IMR-90 (cell line): Measurements from ENCODE around the gene SLC29A3. TPM values are rescaled to one million over a fixed set of nuclear protein-coding genes. Genes with fewer than 3 reads are reported as not detected.

Experiments
- ATAC-seq: fragments of 200-7000 bp; cut with Tn5 transposase; 2 replicates; pipeline ENCODE4 v1.9.1; 2020; ENCODE audit warnings: low read depth, mild to moderate bottlenecking, moderate library complexity
- BruUV-seq: library from RNA; stranded (reverse); fragments of 400-500 nt; replicated peaks from 2 replicates; lab custom pipeline; 2021; lab: Mats Ljungman, UMichigan
- CTCF ChIA-PET: fragments of 300-600 bp; formaldehyde crosslinking; extraction: SDS; loops from one replicate; lab custom pipeline; 2021; ENCODE audit warnings: antibody characterized with exemption; lab: Yijun Ruan, JAX
- POLR2A ChIA-PET: fragments of 300-600 bp; sonication (Branson Sonifier 250); formaldehyde crosslinking; loops from one replicate; lab custom pipeline; 2022; ENCODE audit warnings: antibody characterized with exemption; ENCODE audit not compliant: unreplicated experiment; lab: Charles Lee
- DNase-seq: peaks from one replicate; pipeline ENCODE4 v3.0.0; 2013
- H2AFZ ChIP-seq: replicated peaks from 2 replicates; pipeline ENCODE3; 2013; ENCODE audit warnings: low read length, mild to moderate bottlenecking; ENCODE audit not compliant: poor library complexity
- H2AK5ac ChIP-seq: 2 replicates; pipeline ENCODE4 v1.6.1; 2013; ENCODE audit warnings: low read depth, low read length, inconsistent platforms
- H2AK9ac ChIP-seq: replicated peaks from 2 replicates; pipeline ENCODE3; 2013; ENCODE audit warnings: mild to moderate bottlenecking, low read depth, low read length, moderate library complexity; ENCODE audit not compliant: poor library complexity
- H2BK120ac ChIP-seq: 2 replicates; pipeline ENCODE4 v1.6.1; 2013; ENCODE audit warnings: low read depth, low read length, inconsistent platforms
- H2BK15ac ChIP-seq: 3 replicates; pipeline ENCODE4 v1.6.1; 2013; ENCODE audit warnings: low read depth, low read length, inconsistent platforms
- H2BK20ac ChIP-seq: 2 replicates; pipeline ENCODE4 v1.6.1; 2013; ENCODE audit warnings: low read depth, mild to moderate bottlenecking, inconsistent platforms, low read length, moderate library complexity
- H2BK5ac ChIP-seq: 2 replicates; pipeline ENCODE4 v1.6.1; 2013; ENCODE audit warnings: mild to moderate bottlenecking, low read depth, low read length, inconsistent platforms; ENCODE audit not compliant: poor library complexity, severe bottlenecking
- H3K14ac ChIP-seq: replicated peaks from 2 replicates; pipeline ENCODE4 v1.6.1; 2013; ENCODE audit warnings: low read depth, low read length, inconsistent platforms
- H3K18ac ChIP-seq: 2 replicates; pipeline ENCODE4 v1.6.1; 2013; ENCODE audit warnings: low read depth, low read length, control low read depth
- H3K23ac ChIP-seq: 2 replicates; pipeline ENCODE4 v1.6.1; 2013; ENCODE audit warnings: low read depth, low read length, inconsistent platforms
- H3K27ac ChIP-seq: 2 replicates; pipeline ENCODE4 v1.5.1; 2013; ENCODE audit warnings: mild to moderate bottlenecking, control low read depth, low read length; ENCODE audit not compliant: insufficient read depth
- H3K27me3 ChIP-seq: 2 replicates; pipeline ENCODE4 v1.6.1; 2013; ENCODE audit warnings: low read length; ENCODE audit not compliant: control insufficient read depth, insufficient read depth
- H3K36me3 ChIP-seq: 2 replicates; pipeline ENCODE4 v1.6.1; 2013; ENCODE audit warnings: low read length, mixed read lengths; ENCODE audit not compliant: control insufficient read depth, insufficient read depth
- H3K4ac ChIP-seq: 2 replicates; pipeline ENCODE4 v1.6.1; 2013; ENCODE audit warnings: low read depth, low read length, inconsistent platforms
- H3K4me1 ChIP-seq: 2 replicates; pipeline ENCODE4 v1.6.1; 2013; ENCODE audit warnings: low read length, mixed read lengths; ENCODE audit not compliant: control insufficient read depth, insufficient read depth
- H3K4me2 ChIP-seq: 2 replicates; pipeline ENCODE4 v1.6.1; 2013; ENCODE audit warnings: low read depth, mild to moderate bottlenecking, control low read depth, low read length, moderate library complexity
- H3K4me3 ChIP-seq: 2 replicates; pipeline ENCODE4 v1.5.1; 2013; ENCODE audit warnings: low read depth, mild to moderate bottlenecking, control low read depth, low read length, moderate library complexity; ENCODE audit not compliant: insufficient read depth
- H3K56ac ChIP-seq: 2 replicates; pipeline ENCODE4 v1.6.1; 2013; ENCODE audit warnings: low read length, inconsistent platforms; ENCODE audit not compliant: insufficient read depth; ENCODE audit errors: extremely low read depth
- H3K79me1 ChIP-seq, 2 experiments: 2 replicates each; pipeline ENCODE4 v1.6.1; 2013; ENCODE audit warnings: low read length in 2 of 2, inconsistent platforms in 1 of 2, low read depth in 1 of 2
- H3K9ac ChIP-seq: 2 replicates; pipeline ENCODE4 v1.6.1; 2013; ENCODE audit warnings: low read depth, low read length, control low read depth
- H3K9me1 ChIP-seq: 2 replicates; pipeline ENCODE4 v1.6.1; 2013; ENCODE audit warnings: low read length, inconsistent platforms; ENCODE audit not compliant: insufficient read depth
- H3K9me3 ChIP-seq: 2 replicates; pipeline ENCODE4 v1.6.1; 2013; ENCODE audit warnings: low read length; ENCODE audit not compliant: control insufficient read depth, insufficient read depth
- H4K20me1 ChIP-seq: 2 replicates; pipeline ENCODE4 v1.6.1; 2013; ENCODE audit warnings: low read length, inconsistent platforms; ENCODE audit not compliant: insufficient read depth
- H4K5ac ChIP-seq: 2 replicates; pipeline ENCODE4 v1.6.1; 2013; ENCODE audit warnings: mild to moderate bottlenecking, low read depth, low read length, control low read depth
- H4K8ac ChIP-seq, 2 experiments: 2 replicates each; pipeline ENCODE4 v1.6.1; 2013; ENCODE audit warnings: low read depth in 2 of 2, low read length in 2 of 2, control low read depth in 1 of 2, inconsistent platforms in 1 of 2
- H4K91ac ChIP-seq: 2 replicates; pipeline ENCODE4 v1.6.1; 2013; ENCODE audit warnings: low read depth, low read length, inconsistent platforms; ENCODE audit not compliant: insufficient read depth
- MAZ ChIP-seq: IDR thresholded peaks from 2 replicates; pipeline ENCODE4 v1.6.1; 2012; ENCODE audit warnings: low read depth, mild to moderate bottlenecking, low read length, improper control_type of control experiment, moderate library complexity, borderline replicate concordance
- WGBS, 2 experiments: methylation state at CpG; one replicate each; pipeline versions ENCODE4 v1.1.5 to v1.1.7; 2013; ENCODE audit warnings: missing lambda C conversion rate in 2 of 2; ENCODE audit not compliant: insufficient read length in 1 of 2; ENCODE audit errors: extremely low coverage in 2 of 2; 5-methylcytosine and 5-hydroxymethylcytosine counted together
- dilution Hi-C: fragments of 300-500 bp; cut with HindIII; formaldehyde crosslinking; loops from one replicate; pipeline ENCODE4 v1.14.3; 2018; ENCODE audit warnings: low sequenced_read_pairs; ENCODE audit not compliant: unreplicated experiment
- in situ Hi-C: fragments of 300-500 bp; cut with MboI; formaldehyde crosslinking; loops from 3 replicates; pipeline ENCODE4 v1.14.3; 2019; ENCODE audit warnings: low sequenced_read_pairs, inconsistent platforms, mixed read lengths
- intact Hi-C: fragments of 100-400 bp; cut with micrococcal nuclease; formaldehyde crosslinking; loops from 2 replicates; pipeline ENCODE4 v1.10.0; 2022
- polyA plus RNA-seq, 3 experiments: library from polyadenylated mRNA; depleted of rRNA; stranded (reverse); fragments of >200 nt; gene quantifications; 2 replicates each; pipeline ENCODE4 v1.2.3, GENCODE V29; 2012; ENCODE audit warnings: low replicate concordance in 1 of 3
- total RNA-seq: library from RNA; depleted of rRNA; stranded (reverse); fragments of >200 nt; gene quantifications from 2 replicates; pipeline ENCODE4 v1.2.3, GENCODE V29; 2012

Gene SLC29A3
- total and polyA plus RNA-seq, 2 of the 4 experiments (the other 2 are of a cell fraction), result 0.72 to 3.0 TPM

GRCh38 chr10:71353639-71354038 is 34.6 kb downstream of the SLC29A3 start:
- WGBS, 2 experiments, result 88% methylated on average over 1 of the region's 9 CpGs; no CpG with 5 or more reads in 1 of the 2 experiments
- H3K4me2 ChIP-seq, result no peak overlapping the region
- H3K9me1 ChIP-seq, result no peaks in the 10 kb centered on the region
- DNase-seq, result no peak
- no peak overlapping the region for H2BK15ac ChIP-seq
- H3K4me3 ChIP-seq, result no peak overlapping the region
- H3K27ac ChIP-seq, result no peak overlapping the region
- TF ChIP-seq MAZ, result no peak
- H3K9me3 ChIP-seq, result no peaks in the 10 kb centered on the region
- H2BK5ac ChIP-seq, result no peak overlapping the region
- H3K36me3 ChIP-seq, result peaks cover 2% of the 10 kb centered on the region
- H3K79me1 ChIP-seq, result no peaks in the 10 kb centered on the region
- H2AK9ac ChIP-seq, result no peak overlapping the region
- peaks cover 2% of the 10 kb centered on the region; the same call in 1 of the 2 replicates for H3K27me3 ChIP-seq
- ChIA-PET POLR2A (no interaction called here), CTCF (no interaction called here)
- BruUV-seq, result no TSS peak
- no peak overlapping the region for H3K56ac ChIP-seq
- in situ Hi-C loops, result no loop called here
- no peak overlapping the region for H3K18ac ChIP-seq
- no peak overlapping the region for H2BK120ac ChIP-seq
- H3K4ac ChIP-seq, result no peak overlapping the region
- no peak overlapping the region for H3K9ac ChIP-seq
- H4K91ac ChIP-seq, result no peak overlapping the region
- H4K20me1 ChIP-seq, result no peaks in the 10 kb centered on the region
- intact Hi-C loops, result no loop called here
- no peak overlapping the region for H2AFZ ChIP-seq
- H4K5ac ChIP-seq, result no peak overlapping the region
- no peak for ATAC-seq
- H3K14ac ChIP-seq, result no peak overlapping the region
- no peaks in the 10 kb centered on the region for H3K4me1 ChIP-seq
- H4K8ac ChIP-seq, result no peak overlapping the region
- no peak overlapping the region for H3K23ac ChIP-seq
- no peak overlapping the region for H2AK5ac ChIP-seq
- dilution Hi-C loops, result no loop called here
- no peak overlapping the region for H2BK20ac ChIP-seq
